ENCODE results near the gene EPSTI1.

The EPSTI1 gene

DNA sequence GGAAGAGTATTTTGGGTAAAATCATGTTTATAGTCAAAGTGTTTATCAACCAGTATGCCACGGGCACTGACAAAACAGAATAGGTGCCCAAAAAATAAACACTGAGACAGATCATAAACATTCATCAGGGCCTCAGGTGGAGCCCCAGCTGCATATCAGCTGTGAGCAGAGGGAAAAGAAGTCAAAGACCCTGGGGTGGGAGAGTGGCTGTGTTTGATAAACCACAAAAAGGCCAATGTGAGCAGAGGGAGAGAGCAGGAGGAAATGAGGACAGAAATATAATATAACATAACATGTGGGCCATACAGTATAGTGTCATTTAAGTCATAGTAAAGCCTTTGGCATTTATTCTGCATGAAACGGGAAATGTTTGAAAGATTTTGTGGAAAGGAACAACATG, 10.0 kb upstream of the EPSTI1 start:
- no peak overlapping the region for H3K4me3 ChIP-seq (ENCODE audit: low read depth, low read length)
- no peaks in the 10 kb centered on the region for H3K9me3 ChIP-seq (ENCODE audit: severe bottlenecking)
- no peaks in the 10 kb centered on the region for H3K36me3 ChIP-seq
- TF ChIP-seq, protein P1, sequence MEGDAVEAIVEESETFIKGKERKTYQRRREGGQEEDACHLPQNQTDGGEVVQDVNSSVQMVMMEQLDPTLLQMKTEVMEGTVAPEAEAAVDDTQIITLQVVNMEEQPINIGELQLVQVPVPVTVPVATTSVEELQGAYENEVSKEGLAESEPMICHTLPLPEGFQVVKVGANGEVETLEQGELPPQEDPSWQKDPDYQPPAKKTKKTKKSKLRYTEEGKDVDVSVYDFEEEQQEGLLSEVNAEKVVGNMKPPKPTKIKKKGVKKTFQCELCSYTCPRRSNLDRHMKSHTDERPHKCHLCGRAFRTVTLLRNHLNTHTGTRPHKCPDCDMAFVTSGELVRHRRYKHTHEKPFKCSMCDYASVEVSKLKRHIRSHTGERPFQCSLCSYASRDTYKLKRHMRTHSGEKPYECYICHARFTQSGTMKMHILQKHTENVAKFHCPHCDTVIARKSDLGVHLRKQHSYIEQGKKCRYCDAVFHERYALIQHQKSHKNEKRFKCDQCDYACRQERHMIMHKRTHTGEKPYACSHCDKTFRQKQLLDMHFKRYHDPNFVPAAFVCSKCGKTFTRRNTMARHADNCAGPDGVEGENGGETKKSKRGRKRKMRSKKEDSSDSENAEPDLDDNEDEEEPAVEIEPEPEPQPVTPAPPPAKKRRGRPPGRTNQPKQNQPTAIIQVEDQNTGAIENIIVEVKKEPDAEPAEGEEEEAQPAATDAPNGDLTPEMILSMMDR (IDR thresholded peaks at IDR 0.05; ENCODE audit: low read depth, low read length): no peak
- H3K27ac ChIP-seq: no peak overlapping the region
- no peaks in the 10 kb centered on the region for H3K27me3 ChIP-seq (ENCODE audit: insufficient read depth, low read depth, severe bottlenecking)
- DNase-seq: no peak

DNA sequence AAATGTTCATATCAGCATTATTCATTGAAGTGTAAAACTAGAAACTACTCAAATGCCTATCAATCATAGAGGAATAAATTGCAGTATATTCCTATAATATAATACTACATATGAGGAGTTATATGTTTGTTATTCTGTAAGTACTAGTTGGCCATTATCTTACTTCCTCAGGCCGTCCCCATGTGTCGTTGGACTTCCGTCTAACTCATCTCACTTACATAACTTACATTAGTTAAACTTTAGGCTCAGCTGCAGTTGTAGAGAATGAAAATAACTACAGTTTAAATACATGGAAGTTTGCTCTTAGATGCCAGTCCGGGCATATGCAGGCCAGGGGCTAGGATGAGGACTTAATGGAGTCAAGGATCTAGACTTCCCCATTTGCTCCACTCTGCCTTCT, 8.6 kb upstream of the EPSTI1 start:
- no peak for DNase-seq
- no peaks in the 10 kb centered on the region for H3K27me3 ChIP-seq (ENCODE audit: insufficient read depth, low read depth, severe bottlenecking)
- H3K9me3 ChIP-seq (ENCODE audit: severe bottlenecking): no peaks in the 10 kb centered on the region
- no peak overlapping the region for H3K27ac ChIP-seq
- TF ChIP-seq, protein P1 (IDR thresholded peaks at IDR 0.05; ENCODE audit: low read depth, low read length): no peak
- no peak overlapping the region for H3K4me3 ChIP-seq (ENCODE audit: low read depth, low read length)
- no peaks in the 10 kb centered on the region for H3K36me3 ChIP-seq

DNA sequence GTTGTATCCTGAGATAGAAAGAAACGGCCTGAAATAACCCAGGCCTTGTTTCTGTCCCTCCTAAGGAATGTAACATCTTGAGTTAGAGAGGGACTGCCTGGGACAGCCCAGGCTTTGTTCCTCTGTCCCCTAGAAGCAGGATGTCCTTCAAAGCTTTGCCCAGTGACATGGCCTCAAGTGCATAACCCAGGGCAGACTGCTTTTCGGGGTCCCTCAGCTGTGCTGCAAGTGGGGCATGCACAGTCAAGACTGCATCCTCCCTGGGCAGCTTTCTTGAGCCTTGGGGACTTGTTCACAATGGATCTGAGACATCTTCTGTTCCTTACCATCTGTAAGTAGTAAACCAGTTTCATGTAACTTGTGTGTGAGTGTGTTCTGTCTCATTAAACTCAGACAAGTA, 7.5 kb upstream of the EPSTI1 start:
- H3K36me3 ChIP-seq: no peaks in the 10 kb centered on the region
- H3K27me3 ChIP-seq (ENCODE audit: insufficient read depth, low read depth, severe bottlenecking): no peaks in the 10 kb centered on the region
- H3K9me3 ChIP-seq (ENCODE audit: severe bottlenecking): no peaks in the 10 kb centered on the region
- TF ChIP-seq, protein P1 (IDR thresholded peaks at IDR 0.05; ENCODE audit: low read depth, low read length): no peak
- DNase-seq: no peak
- no peak overlapping the region for H3K27ac ChIP-seq
- H3K4me3 ChIP-seq (ENCODE audit: low read depth, low read length): no peak overlapping the region

- H3K27me3 ChIP-seq (ENCODE audit: insufficient read depth, low read depth, severe bottlenecking): no peaks in the 10 kb centered on the region
- TF ChIP-seq, protein P1 (IDR thresholded peaks at IDR 0.05; ENCODE audit: low read depth, low read length): no peak
- no peak for DNase-seq
- H3K36me3 ChIP-seq: no peaks in the 10 kb centered on the region
- H3K27ac ChIP-seq: no peak overlapping the region
- H3K4me3 ChIP-seq (ENCODE audit: low read depth, low read length): no peak overlapping the region
- H3K9me3 ChIP-seq (ENCODE audit: severe bottlenecking): no peaks in the 10 kb centered on the region
These were observed 5.3 kb upstream of the EPSTI1 start for GRCh38 chr13:42997381-42997780.

GRCh38 chr13:42996584-42996983, 4.5 kb upstream of the EPSTI1 start:
- Histone ChIP-seq H3K27ac (no peak overlapping the region), H3K27me3 (ENCODE audit: insufficient read depth, low read depth, severe bottlenecking) (no peaks in the 10 kb centered on the region), H3K36me3 (no peaks in the 10 kb centered on the region), H3K9me3 (ENCODE audit: severe bottlenecking) (no peaks in the 10 kb centered on the region), H3K4me3 (ENCODE audit: low read depth, low read length) (no peak overlapping the region)
- TF ChIP-seq, protein P1 (IDR thresholded peaks at IDR 0.05; ENCODE audit: low read depth, low read length): no peak
- no peak for DNase-seq

GRCh38 chr13:42994878-42995277, 2.8 kb upstream of the EPSTI1 start:
- Histone ChIP-seq H3K36me3 (no peaks in the 10 kb centered on the region), H3K27me3 (ENCODE audit: insufficient read depth, low read depth, severe bottlenecking) (no peaks in the 10 kb centered on the region), H3K27ac (no peak overlapping the region), H3K4me3 (ENCODE audit: low read depth, low read length) (no peak overlapping the region), H3K9me3 (ENCODE audit: severe bottlenecking) (no peaks in the 10 kb centered on the region)
- TF ChIP-seq, protein P1 (IDR thresholded peaks at IDR 0.05; ENCODE audit: low read depth, low read length): no peak
- DNase-seq: no peak
